BLaER1 treated with 17β-estradiol and CSF1 and Interleukin-3, amounts not matched to agents 10 nM and 100 nM (cell line): ENCODE results near the gene MT1E.

Experiments used
- H3K27ac ChIP-seq, 11 experiments: shearing (Covaris generic); formaldehyde crosslinking; 2 replicates each; pipeline ENCODE4 v1.8.1; 2022
- H3K27me3 ChIP-seq, 11 experiments: shearing (Covaris generic); formaldehyde crosslinking; 2 replicates each; pipeline ENCODE4 v1.8.1; 2022
- H3K36me3 ChIP-seq, 11 experiments: shearing (Covaris generic); formaldehyde crosslinking; 2 replicates each; pipeline ENCODE4 v1.8.1; 2022
- H3K4me1 ChIP-seq, 10 experiments: shearing (Covaris generic); formaldehyde crosslinking; 2 replicates each; pipeline ENCODE4 v1.8.1; 2022
- H3K4me2 ChIP-seq, 11 experiments: shearing (Covaris generic); formaldehyde crosslinking; 2 replicates each; pipeline ENCODE4 v1.8.1; 2022
- H3K4me3 ChIP-seq, 10 experiments: shearing (Covaris generic); formaldehyde crosslinking; 2 replicates each; pipeline ENCODE4 v1.8.1; 2022
- H3K9ac ChIP-seq, 11 experiments: shearing (Covaris generic); formaldehyde crosslinking; 2 replicates each; pipeline ENCODE4 v1.8.1; 2022
- H3K9me3 ChIP-seq, 11 experiments: shearing (Covaris generic); formaldehyde crosslinking; replicated peaks in 1 of 11; 2 replicates each; pipeline ENCODE4 v1.8.1; 2022
- H4K20me1 ChIP-seq, 11 experiments: shearing (Covaris generic); formaldehyde crosslinking; 2 replicates each; pipeline ENCODE4 v1.8.1; 2022
- Cebpa-rat ChIP-seq, 11 experiments: shearing (Covaris generic); IDR thresholded peaks; 2 replicates each; pipeline ENCODE4 v1.8.1; 2022

Gene MT1E

DNA sequence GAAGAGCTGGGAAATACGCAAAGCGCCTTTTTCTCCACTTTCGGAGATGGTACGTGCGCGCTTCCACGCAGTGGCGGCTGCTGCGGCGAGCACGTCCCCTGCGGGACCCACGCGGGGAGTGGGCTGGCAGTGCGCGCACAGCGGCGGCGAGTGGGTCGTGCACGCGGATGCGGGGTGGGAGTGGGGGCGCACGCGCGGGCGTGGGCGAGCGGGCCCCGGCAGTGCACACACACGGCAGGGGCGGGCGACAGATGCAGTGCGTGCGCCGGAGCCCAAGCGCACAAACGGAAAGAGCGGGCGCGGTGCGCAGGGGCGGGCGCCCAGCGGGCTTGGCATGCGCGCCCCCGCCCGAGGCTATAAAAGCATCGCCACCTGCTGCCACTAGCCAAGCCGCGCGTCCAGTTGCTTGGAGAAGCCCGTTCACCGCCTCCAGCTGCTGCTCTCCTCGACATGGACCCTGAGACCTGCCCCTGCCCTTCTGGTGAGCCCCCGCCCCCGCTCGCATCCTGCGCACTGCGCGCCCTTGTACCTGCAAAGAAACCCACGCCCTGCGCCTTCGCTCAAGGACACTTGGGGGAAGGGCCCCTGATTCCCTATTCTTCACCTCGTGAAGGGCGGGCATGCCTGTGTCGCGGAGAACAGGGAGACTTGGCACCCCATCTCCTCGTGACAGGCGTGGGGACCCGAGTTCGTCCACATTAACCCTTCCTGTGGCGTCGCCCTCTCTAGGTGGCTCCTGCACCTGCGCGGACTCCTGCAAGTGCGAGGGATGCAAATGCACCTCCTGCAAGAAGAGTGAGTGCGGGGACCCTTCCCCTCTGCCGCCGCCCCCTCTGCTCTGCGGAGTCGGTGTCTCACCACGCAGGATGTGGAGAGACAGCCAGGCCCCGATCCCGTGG lies 36.2 kb upstream of the MT1E start, which contains the start of gene MT3:
Gene MT3, plus strand, starts transcription at position 388 of the 899 bp plus-strand sequence. Its CDS starts 63 bp downstream, at position 451.
- Histone ChIP-seq H3K4me3 (no peak within 1 kb of the TSS), H3K9ac (no peak within 1 kb of the TSS), H3K9me3 (peaks cover 0 to 5% (median 0%) of the 10 kb centered on the region in 11 experiments; a peak in 2 of 22 replicates), H3K36me3 (no peaks in the 10 kb centered on the region), H3K27ac (no peak within 1 kb of the TSS), H4K20me1 (no peaks in the 10 kb centered on the region; a peak in 1 of 22 replicates), H3K4me1 (peaks cover 0 to 19% (median 7%) of the 10 kb centered on the region in 10 experiments; a peak in 13 of 20 replicates), H3K27me3 (peaks cover 18 to 30% (median 21%) of the 10 kb centered on the region in 11 experiments), H3K4me2 (no peak within 1 kb of the TSS)
- no peak for TF ChIP-seq Cebpa-rat (IDR thresholded peaks at IDR 0.05)

GRCh38 chr16:56591377-56592060 lies 34.1 kb upstream of the MT1E start:
- H3K27ac ChIP-seq, result no peak overlapping the region
- peaks cover 18 to 30% (median 21%) of the 10 kb centered on the region in 11 experiments for H3K27me3 ChIP-seq
- H3K9ac ChIP-seq, result no peak overlapping the region

GRCh38 chr16:56593573-56594291 lies 31.8 kb upstream of the MT1E start:
- Histone ChIP-seq H3K36me3 (no peaks in the 10 kb centered on the region), H4K20me1 (no peaks in the 10 kb centered on the region; a peak in 1 of 22 replicates), H3K4me3 (no peak overlapping the region), H3K27me3 (peaks cover 16 to 22% (median 18%) of the 10 kb centered on the region in 11 experiments), H3K27ac (no peak overlapping the region), H3K9me3 (peaks cover 0 to 5% (median 0%) of the 10 kb centered on the region in 11 experiments; a peak in 3 of 22 replicates), H3K4me1 (peaks cover 0 to 19% (median 7%) of the 10 kb centered on the region in 10 experiments; a peak in 13 of 20 replicates), H3K4me2 (no peak overlapping the region), H3K9ac (no peak overlapping the region)
- TF ChIP-seq Cebpa-rat (IDR thresholded peaks at IDR 0.05), result no peak

More at GRCh38 chr16:56591377-56592060, 34.1 kb upstream of the MT1E start:
- Histone ChIP-seq H3K4me3 (no peak overlapping the region), H3K36me3 (no peaks in the 10 kb centered on the region), H4K20me1 (no peaks in the 10 kb centered on the region; a peak in 1 of 22 replicates), H3K9me3 (peaks cover 0 to 5% (median 0%) of the 10 kb centered on the region in 11 experiments; a peak in 2 of 22 replicates), H3K4me1 (peaks cover 0 to 19% (median 7%) of the 10 kb centered on the region in 10 experiments; a peak in 13 of 20 replicates), H3K4me2 (peak overlapping the region in 7 of 11 experiments; percentile 8 to 69 (median 59); a peak in 11 of 22 replicates)
- no peak for TF ChIP-seq Cebpa-rat (IDR thresholded peaks at IDR 0.05)

- H3K4me1 ChIP-seq, result peaks cover 0 to 19% (median 7%) of the 10 kb centered on the region in 10 experiments; a peak in 13 of 20 replicates
- peaks cover 10 to 17% (median 13%) of the 10 kb centered on the region in 11 experiments for H3K27me3 ChIP-seq
- no peaks in the 10 kb centered on the region; a peak in 1 of 22 replicates for H4K20me1 ChIP-seq
- no peak for TF ChIP-seq Cebpa-rat (IDR thresholded peaks at IDR 0.05)
- peaks cover 0 to 5% (median 0%) of the 10 kb centered on the region in 11 experiments; a peak in 3 of 22 replicates for H3K9me3 ChIP-seq
- H3K9ac ChIP-seq, result no peak overlapping the region
- H3K4me3 ChIP-seq, result no peak overlapping the region
- H3K27ac ChIP-seq, result no peak overlapping the region
- no peaks in the 10 kb centered on the region for H3K36me3 ChIP-seq
- H3K4me2 ChIP-seq, result no peak overlapping the region
Measured at GRCh38 chr16:56594292-56594619, 31.3 kb upstream of the MT1E start.

DNA sequence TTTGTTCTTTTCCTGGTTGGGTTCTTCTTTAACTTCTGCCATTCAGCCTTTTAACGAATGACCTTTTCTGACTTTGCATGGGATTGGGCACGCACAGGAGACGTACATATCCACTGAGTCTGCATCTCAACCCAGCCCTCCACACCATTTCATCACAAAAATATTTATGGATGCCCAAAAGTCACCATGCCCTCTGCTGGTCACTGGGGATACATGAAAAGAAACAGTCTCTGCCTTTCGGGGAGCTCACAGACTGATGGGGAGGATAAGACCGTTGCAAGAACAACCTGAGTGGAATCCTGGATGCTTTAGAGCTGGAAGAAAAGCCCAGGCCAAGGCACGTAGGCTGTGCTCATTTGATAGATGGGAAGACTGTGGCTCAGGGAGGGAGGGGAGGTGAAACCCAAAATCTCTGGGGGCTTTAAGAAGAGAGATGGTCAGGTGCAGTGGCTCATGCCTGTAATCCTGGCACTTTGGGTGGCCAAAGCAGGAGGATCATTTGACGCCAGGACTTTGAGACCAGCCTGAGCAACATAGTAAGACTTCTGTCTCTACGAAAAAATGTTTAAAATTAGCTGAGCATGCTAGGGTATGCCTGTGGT lies 25.1 kb upstream of the MT1E start:
- Histone ChIP-seq H4K20me1 (no peaks in the 10 kb centered on the region), H3K4me1 (peaks cover 0 to 2% (median 0%) of the 10 kb centered on the region in 10 experiments; a peak in 1 of 20 replicates), H3K27me3 (no peaks in the 10 kb centered on the region), H3K4me2 (no peak overlapping the region), H3K36me3 (no peaks in the 10 kb centered on the region), H3K27ac (no peak overlapping the region), H3K9ac (no peak overlapping the region), H3K4me3 (no peak overlapping the region), H3K9me3 (no peaks in the 10 kb centered on the region; a peak in 1 of 22 replicates)
- TF ChIP-seq Cebpa-rat (IDR thresholded peaks at IDR 0.05), result no peak

DNA sequence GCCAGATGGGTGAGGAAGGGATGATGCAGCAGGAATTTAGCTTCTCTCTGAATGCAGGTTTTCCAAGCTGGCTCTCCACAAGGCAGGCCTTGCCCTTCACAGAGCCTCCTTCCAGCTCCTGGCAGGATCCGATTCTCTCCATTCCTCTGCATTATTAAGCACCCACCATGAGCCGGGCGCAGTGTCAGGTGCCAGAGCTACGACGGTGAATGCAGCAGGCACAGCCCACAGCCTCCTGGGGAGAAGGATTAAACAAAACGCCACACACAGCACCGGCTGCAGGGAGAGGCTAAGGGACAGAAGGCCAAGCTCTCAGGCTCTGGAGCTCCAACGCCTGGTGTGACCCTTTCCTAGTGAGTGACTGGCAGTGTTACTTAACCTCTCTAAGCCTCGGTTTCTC lies 24.3 kb upstream of the MT1E start:
- no peaks in the 10 kb centered on the region for H3K27me3 ChIP-seq
- no peaks in the 10 kb centered on the region for H4K20me1 ChIP-seq
- H3K4me3 ChIP-seq, result no peak overlapping the region
- TF ChIP-seq Cebpa-rat (IDR thresholded peaks at IDR 0.05), result no peak
- H3K27ac ChIP-seq, result no peak overlapping the region
- peaks cover 0 to 6% (median 0%) of the 10 kb centered on the region in 10 experiments; a peak in 2 of 20 replicates for H3K4me1 ChIP-seq
- H3K36me3 ChIP-seq, result no peaks in the 10 kb centered on the region
- H3K4me2 ChIP-seq, result no peak overlapping the region
- H3K9ac ChIP-seq, result no peak overlapping the region
- H3K9me3 ChIP-seq, result no peaks in the 10 kb centered on the region; a peak in 1 of 22 replicates

- Histone ChIP-seq H3K4me1 (peaks cover 16 to 23% (median 18%) of the 10 kb centered on the region in 10 experiments), H3K9me3 (no peaks in the 10 kb centered on the region), H3K9ac (no peak overlapping the region), H3K4me3 (no peak overlapping the region), H3K36me3 (no peaks in the 10 kb centered on the region), H3K27me3 (no peaks in the 10 kb centered on the region), H3K27ac (no peak overlapping the region), H3K4me2 (no peak overlapping the region), H4K20me1 (no peaks in the 10 kb centered on the region)
- TF ChIP-seq Cebpa-rat (IDR thresholded peaks at IDR 0.05), result no peak
Measured at GRCh38 chr16:56603589-56603988, 22.0 kb upstream of the MT1E start.

- no peaks in the 10 kb centered on the region for H3K36me3 ChIP-seq
- no peak for TF ChIP-seq Cebpa-rat (IDR thresholded peaks at IDR 0.05)
- no peak overlapping the region for H3K4me2 ChIP-seq
- H3K9ac ChIP-seq, result no peak overlapping the region
- H3K27me3 ChIP-seq, result no peaks in the 10 kb centered on the region
- no peak overlapping the region for H3K27ac ChIP-seq
- 0 out of 22 replicates have a peak, but pooled peaks cover 0 to 6% (median 0%) of the 10 kb centered on the region in 11 experiments for H4K20me1 ChIP-seq
- peaks cover 24 to 37% (median 31%) of the 10 kb centered on the region in 10 experiments for H3K4me1 ChIP-seq
- H3K9me3 ChIP-seq, result no peaks in the 10 kb centered on the region
- no peak overlapping the region for H3K4me3 ChIP-seq
Measured at GRCh38 chr16:56604966-56605365, 20.6 kb upstream of the MT1E start.
